Lower leg skin (tissue), 4 donors: ENCODE results near the gene RASL12. TPM values are rescaled to one million over a fixed set of nuclear protein-coding genes. Genes with fewer than 3 reads are reported as not detected.

Experiments used
- DNase-seq, 2 donors: peaks; one replicate each; pipeline ENCODE4 v3.0.0-alpha.2; 2019; ENCODE audit warnings: low spot score in 2 of 2
- H3K4me3 ChIP-seq: fragments of 200-600 bp; sonication (generic); 2 replicates; pipeline ENCODE4 v1.5.1; 2017; ENCODE audit warnings: mild to moderate bottlenecking, low read depth; ENCODE audit not compliant: poor library complexity, severe bottlenecking
- CTCF ChIP-seq, 3 donors: fragments of 450-650 bp; IDR thresholded peaks; one replicate each; pipeline ENCODE4 v1.5.1; 2016; ENCODE audit warnings: antibody characterized with exemption in 3 of 3, mild to moderate bottlenecking in 3 of 3, moderate library complexity in 2 of 3
- POLR2A ChIP-seq, 2 donors: fragments of 450-650 bp; IDR thresholded peaks; one replicate each; pipeline ENCODE4 v1.6.1; 2016 to 2017; ENCODE audit warnings: antibody characterized with exemption in 2 of 2, mild to moderate bottlenecking in 1 of 2, moderate library complexity in 1 of 2
- WGBS, 2 donors: methylation state at CpG; one replicate each; pipeline ENCODE4 v1.1.5; 2018; 5-methylcytosine and 5-hydroxymethylcytosine counted together
- intact Hi-C: fragments of 100-400 bp; cut with DNase I; formaldehyde crosslinking; loops from one replicate; pipeline ENCODE4 v1.15.0; 2023; ENCODE audit warnings: low total_unique reads
- total RNA-seq, 4 donors: library from RNA; depleted of rRNA; stranded (reverse); fragments of >200 nt; gene quantifications; one replicate each; pipeline ENCODE4 v1.1.0, GENCODE V29; 2016

Gene RASL12
- total RNA-seq, 4 donors from 2014 or later: 1.7 to 18.9 (median 7.7) TPM

- no peak for DNase-seq
- 84 to 91% methylated on average over 3 of the region's 3 CpGs for whole genome bisulfite sequencing, 2 donors
- intact Hi-C loops: no loop called here
- TF ChIP-seq POLR2A (IDR thresholded peaks at IDR 0.05): no peak
- no peak for TF ChIP-seq CTCF (IDR thresholded peaks at IDR 0.05)
- no peak overlapping the region for H3K4me3 ChIP-seq
Observed at GRCh38 chr15:65072617-65073016, 4.8 kb upstream of the RASL12 start.

GRCh38 chr15:65072027-65072426, 4.2 kb upstream of the RASL12 start:
- 50 to 75% methylated on average over 1 of the region's 1 CpG for WGBS, 2 donors
- TF ChIP-seq POLR2A (IDR thresholded peaks at IDR 0.05) (no peak), CTCF (IDR thresholded peaks at IDR 0.05) (no peak)
- intact Hi-C loops: no loop called here
- H3K4me3 ChIP-seq: no peak overlapping the region
- DNase-seq: no peak

- no peak for DNase-seq
- intact Hi-C loops: no loop called here
- no peak overlapping the region for H3K4me3 ChIP-seq
- 58 to 61% methylated on average over 5 of the region's 5 CpGs for WGBS, 2 donors
- TF ChIP-seq POLR2A (IDR thresholded peaks at IDR 0.05): no peak
- no peak for TF ChIP-seq CTCF (IDR thresholded peaks at IDR 0.05)
Observed at GRCh38 chr15:65071381-65071811, 3.6 kb upstream of the RASL12 start.

GRCh38 chr15:65069779-65070546, 2.2 kb upstream of the RASL12 start:
- no peak for DNase-seq
- no peak overlapping the region for H3K4me3 ChIP-seq
- 80% methylated on average over 5 of the region's 5 CpGs for WGBS, 2 donors
- intact Hi-C loops: no loop called here
- TF ChIP-seq CTCF (IDR thresholded peaks at IDR 0.05) (no peak), POLR2A (IDR thresholded peaks at IDR 0.05) (no peak)

- no peak overlapping the region for H3K4me3 ChIP-seq
- no peak for DNase-seq
- intact Hi-C loops: no loop called here
- TF ChIP-seq POLR2A (IDR thresholded peaks at IDR 0.05) (no peak), CTCF (IDR thresholded peaks at IDR 0.05) (no peak)
- WGBS, 2 donors: 50 to 100% methylated on average over 1 of the region's 1 CpG
Observed at GRCh38 chr15:65069179-65069578, 1.4 kb upstream of the RASL12 start.

GRCh38 chr15:65068403-65068788, 605 bp upstream of the RASL12 start:
- intact Hi-C loops: no loop called here
- WGBS, 2 donors: 63 to 80% methylated on average over 3 of the region's 3 CpGs
- DNase-seq: no peak
- no peak for TF ChIP-seq CTCF (IDR thresholded peaks at IDR 0.05)
- no peak for TF ChIP-seq POLR2A (IDR thresholded peaks at IDR 0.05)
- no peak overlapping the region for H3K4me3 ChIP-seq
